GM04503 (cell line): ENCODE results near the gene APBB1IP.

Source experiments
- DNase-seq: peaks from one replicate; pipeline ENCODE4 v3.0.0-alpha.2; 2012; ENCODE audit warnings: low read depth

APBB1IP gene

DNA sequence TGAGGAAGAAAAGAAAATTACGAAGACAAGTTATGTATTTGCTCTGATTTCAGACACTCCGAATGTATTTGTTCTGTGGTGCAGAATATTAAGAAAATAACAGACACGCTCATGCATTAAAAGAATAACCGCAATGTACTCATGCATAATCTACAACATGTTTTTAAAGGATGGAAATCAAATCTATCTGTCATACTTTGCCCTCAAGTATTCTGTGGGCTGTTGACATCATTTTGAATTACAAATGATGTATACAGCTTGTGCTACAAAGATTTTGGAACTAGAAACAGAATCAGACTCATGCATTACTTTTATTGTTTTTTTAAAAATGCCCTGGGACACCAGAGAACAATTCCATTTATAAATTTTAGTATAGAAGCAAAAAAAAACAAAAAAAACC is 69.9 kb downstream of the APBB1IP start:
- DNase-seq, result no peak

DNA sequence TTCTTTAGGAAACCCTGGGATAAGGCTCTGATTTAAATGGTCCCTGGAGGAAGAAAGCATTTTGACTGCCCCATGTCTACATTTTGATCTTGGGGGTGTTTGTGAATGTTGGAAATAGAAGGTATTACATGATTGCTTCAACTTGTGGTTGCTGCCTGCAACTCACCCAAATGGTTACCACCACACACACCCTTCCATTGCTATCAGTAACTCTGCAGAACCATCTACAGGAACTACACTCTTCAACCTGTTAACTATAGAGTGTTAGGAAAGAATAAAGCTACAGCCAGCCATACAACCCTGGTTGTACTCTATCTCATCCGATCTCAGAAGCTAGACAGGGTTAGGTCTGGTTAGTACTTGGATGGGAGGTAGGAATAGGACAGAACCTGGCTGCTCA is 71.2 kb downstream of the APBB1IP start:
- DNase-seq, result no peak

DNA sequence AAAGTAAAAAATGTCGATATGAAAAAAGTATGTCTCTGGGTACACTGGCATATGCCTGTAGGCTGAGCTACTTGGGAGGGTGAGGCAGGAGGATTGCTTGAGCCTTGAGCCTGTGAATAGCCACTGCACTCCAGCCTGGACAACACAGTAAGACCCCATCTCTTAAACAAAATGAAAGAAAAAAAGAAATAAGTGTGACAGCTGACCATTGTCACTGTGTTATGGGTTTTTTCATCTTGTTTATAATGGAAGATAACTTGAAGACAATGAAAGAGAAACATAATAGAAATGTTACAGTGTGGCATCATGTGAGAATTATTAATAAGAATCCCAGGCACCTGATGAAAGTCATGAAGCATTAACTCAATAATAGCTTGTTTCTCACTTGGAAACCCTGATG is 75.0 kb downstream of the APBB1IP start:
- no peak for DNase-seq

DNA sequence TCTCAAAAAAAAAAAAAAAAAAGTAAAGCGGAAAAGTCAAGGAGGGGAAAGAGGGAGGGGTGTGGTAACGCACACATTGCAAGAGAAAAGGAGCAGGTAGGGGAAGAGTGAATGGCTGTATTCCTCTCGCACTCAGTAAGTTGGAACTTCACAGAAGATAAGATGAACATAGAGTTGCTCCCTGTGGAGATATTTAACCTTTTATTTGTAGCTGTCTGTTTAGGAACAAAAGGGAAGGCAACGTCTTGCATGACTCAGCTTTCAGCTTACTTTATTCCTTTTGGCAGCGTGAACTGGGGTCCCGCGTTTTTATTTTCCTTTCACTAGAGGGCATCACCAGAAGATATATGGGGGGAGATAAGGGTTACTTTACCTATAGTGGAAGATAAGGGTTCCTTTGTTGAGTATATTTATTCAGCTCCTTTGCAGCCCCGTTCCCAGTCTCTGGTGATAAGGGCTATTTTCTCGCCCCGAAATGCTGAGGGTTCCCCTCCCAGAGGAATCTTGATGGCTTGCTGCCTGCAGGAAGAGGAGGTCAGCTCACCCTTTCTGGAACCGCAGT is 78.5 kb downstream of the APBB1IP start:
- DNase-seq, result no peak

DNA sequence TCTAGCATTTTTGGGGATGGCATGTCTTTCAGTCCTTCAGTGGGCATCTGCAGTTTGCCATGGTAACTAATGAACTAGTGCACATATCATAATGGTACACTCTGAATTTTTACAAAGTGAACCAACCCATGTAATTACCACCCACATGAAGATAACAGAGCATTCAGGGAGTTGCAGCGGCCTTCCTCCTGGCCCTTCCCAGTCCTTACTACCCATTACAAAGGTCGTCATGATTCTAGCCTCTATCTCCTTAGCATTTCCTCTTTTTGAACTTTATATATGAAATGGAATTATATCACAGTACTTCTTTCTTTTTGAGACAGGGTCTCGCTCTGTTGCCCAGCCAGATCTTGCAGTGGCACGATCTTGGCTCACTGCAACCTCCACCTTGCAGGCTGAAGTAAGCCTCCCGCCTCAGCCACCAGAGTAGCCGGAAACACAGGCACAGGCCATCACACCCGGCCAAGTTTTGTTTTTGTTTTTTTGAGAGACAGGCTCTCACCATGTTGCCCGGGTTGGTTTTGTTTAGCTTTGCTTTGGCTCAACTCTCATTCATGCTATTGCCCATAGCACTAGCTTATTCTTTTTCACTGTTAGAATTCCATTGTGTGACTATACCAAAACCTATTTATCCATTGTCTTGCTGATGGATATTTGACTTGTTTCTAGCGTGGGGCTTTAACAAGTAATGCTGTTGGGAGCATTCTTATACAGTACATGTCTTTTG is 79.2 kb downstream of the APBB1IP start:
- DNase-seq, result no peak

DNA sequence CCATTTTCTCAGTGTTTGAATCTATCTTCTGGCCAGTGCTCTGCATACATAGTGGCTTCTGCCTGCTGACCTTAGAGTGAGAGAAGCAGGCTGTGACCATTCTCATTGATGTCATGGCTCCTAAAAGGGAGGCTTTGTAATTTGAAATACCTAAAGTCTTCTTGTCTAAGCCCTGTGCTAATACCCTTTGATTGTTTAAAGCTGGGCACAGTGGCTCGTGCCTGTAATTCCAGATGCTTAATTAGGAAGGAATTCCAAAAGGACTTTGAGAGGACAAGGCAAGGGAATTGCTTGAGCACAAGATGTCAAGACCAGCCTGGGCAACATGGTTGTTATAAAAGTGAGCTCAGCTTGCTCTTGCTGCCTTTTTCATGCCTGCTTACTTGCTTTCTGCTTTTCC is 81.7 kb downstream of the APBB1IP start:
- DNase-seq, result no peak

DNA sequence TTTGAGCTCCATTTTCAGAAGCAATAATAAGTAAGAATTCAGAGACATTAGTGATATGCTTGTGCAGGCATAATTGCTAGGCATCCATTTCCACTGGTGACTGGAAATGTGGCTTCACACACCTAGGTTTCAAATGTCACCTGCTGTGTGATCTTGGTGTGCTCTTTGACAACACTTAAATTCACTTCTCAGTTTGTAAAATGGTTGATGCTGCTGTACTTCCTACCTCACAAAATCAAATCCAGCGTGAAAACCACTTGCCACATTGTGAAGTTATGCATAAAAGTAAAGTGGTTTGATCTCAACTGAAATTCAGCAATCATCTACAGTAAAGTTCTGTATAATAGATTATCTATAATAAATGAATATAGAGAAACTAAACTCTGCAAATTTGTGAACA is 82.4 kb downstream of the APBB1IP start:
- no peak for DNase-seq

DNA sequence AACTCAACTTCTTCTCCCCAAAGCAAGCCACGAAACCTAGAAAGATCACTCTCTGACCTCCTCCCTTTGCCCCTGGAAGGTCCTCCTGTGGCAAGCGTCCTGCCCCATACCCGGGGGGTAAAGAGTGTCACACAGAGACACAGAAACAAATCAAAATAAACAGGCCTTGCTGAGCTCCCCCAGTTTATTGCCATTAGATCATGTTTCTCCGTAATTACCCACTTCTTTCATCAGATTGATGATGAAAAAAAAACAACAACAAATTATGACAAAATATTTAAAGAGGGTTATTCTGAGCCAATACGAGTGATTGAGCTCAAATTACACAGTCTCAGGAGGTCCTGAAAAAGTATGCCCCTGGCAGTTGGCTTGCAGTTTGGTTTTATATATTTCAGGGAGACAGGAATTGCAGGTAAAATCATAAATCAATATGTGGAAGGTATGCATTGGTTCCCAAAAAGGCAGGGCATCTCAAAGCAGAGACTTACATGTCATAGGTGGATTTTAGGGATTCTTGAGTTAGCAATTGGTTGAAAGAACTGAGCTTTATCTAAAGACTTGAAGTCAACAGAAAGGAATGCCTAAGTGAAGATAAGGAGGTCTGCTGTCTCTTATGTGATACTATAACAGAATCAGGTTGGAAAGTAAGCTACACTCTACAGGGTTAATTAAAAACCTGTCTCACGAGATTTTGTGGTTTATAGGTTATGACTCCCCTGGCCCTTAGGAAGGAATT is 86.2 kb downstream of the APBB1IP start:
- DNase-seq, result no peak

DNA sequence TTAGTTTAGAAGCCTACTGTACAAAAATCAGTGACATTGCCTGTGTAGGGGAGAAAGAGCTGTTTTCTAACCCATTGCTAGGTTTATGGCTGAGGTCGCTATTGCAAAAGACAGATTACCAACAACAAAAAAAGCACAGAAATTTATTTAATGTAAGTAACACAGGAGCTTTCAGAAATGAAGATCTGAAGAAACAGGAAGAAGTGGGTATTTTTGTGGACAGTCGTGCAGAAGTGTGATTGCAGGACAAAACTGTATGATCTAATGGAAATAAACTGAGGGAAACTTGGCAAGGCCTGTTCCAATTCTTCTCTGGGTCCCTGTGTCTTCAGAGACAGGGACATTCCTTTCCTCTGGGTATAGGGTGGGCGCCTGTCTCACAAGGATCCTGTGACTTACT is 87.4 kb downstream of the APBB1IP start:
- DNase-seq, result no peak

DNA sequence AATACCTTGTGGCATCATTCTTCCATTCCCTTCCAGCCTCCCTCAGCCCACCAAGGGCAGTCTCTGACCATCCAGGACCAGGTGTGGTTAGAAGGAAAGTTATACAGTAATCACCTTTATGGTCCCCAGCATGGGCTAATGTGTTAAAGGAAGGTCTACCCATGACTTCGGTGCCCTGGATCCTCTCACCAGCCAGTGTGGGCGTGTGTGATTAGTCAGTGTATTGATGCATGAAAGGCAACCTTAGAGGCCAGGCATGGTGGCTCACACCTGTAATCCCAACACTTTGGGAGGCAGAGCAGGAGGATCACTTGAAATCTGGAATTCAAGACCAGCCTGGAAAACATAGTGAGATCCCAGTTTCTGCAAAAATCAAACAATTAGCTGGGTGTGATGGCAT is 88.9 kb downstream of the APBB1IP start:
- no peak for DNase-seq

DNA sequence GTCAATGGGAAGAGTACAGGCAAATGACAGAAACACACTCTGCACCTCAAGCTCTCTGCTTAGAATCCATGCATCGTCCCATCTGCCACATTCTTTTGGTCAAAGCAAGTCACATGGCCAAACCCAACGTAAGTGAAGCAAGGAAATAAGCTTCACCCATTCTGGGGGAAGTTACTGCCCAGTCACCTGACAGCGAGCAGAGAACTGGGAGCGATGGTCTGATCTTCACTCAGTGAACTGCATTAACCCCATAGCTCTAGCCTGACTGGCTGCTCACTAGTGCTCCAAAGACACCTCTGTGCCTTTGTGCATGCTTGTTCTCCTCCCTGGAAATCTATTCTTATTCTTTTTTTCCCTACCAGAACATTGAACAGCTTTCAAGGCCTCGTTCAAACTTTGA is 89.9 kb downstream of the APBB1IP start:
- no peak for DNase-seq

DNA sequence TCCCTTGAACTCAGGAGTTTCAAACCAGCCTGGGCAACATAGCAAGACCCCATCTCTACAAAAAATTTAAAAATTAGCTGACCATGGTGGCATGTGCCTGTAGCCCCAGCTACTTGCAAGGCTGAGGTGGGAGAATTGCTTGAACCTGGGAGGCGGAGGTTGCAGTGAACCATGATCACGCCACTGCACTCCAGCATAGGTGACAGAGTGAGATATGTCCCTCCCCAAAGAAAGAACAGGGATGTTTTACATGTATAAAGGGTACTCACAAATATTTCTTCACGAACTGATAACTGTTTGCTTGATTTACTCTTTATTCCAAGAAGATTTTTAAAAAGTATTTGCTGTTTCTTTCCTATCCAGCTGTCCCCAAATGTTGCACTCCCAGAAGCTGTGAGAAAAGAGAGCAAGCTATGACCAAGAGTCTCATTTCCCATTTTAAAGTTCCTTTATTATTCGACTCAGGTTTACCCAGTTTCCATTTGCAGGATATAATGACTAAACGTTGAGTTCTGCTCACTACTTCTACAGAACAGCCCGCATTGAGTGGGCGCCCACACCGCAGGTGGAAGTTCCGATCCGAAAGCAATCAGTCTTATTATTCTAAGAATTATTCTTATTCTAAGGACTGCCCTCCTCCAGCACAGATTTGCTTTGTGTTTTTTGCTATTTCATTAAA is 90.7 kb downstream of the APBB1IP start:
- no peak for DNase-seq

DNA sequence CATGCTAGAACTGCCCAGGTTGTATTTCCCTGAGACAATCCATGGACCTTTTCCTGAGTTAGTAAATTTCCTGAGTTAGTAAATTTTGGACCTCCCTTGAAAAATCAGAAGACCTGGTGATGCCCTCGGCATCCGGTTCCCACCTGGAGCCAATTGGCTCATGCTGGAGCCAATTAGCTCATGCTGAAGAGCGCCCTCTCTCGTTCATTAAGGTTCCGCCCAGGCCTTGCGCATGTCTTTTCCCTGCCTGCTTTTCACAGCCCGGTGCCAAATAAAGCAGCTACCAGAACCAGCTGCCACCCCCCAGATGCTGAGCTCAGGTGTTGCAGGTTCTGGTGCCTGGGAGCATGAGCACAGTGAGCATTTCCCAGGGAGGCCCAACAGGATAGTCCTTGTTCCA is 96.2 kb downstream of the APBB1IP start:
- no peak for DNase-seq

DNA sequence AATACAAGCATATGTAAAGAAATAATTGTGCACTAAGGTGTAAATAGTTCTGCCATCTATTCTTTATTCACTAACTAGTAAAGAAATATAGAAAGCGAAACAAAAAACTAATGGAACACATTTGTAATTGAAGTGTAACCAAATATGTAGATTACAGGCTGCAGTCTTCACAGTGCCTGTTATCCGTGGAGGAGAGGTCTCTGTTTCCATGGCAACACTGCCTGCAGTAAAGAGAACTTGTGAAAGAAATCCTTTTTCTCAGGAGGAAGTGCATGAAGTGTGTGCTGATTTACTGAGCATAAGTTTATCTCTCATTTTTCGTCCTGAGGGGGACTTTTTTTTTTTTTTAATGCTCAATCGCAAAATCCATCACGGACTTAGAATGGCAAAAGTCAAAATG is 102.5 kb downstream of the APBB1IP start:
- no peak for DNase-seq

DNA sequence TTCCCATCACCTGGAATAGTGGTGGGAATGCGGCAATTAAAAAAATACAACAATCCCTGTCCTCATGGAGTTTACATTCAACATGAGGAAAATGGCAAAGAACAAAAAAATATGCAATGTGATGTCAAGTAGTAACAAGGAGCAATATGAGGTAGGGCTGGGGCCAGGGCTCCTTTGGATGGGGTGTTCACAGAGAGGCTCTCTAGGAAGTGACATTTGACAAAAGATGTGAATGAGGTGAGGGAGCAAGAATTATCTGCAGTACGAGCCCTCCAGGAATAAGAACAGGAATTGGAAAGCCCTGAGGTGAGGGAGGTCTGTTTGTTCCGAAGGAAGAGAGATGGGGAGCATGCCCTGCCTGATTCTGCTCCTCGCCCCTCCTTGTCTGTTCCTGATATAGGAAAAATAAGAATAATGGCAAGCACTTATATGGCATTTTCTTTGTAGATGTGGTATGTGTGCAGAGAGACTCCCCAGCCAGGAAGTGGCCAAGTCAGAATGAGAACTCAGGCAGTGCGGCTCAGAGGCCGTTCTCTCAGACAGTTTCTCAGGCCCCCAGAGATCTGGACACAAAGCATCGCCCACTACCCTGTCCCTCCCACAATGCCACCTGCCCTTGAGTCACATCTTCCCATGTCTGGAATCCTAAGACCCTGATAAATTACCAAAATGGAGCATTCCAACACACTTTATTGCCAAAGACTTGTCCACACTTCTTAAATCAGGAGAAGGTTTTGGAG is 105.6 kb downstream of the APBB1IP start:
- DNase-seq, result no peak

DNA sequence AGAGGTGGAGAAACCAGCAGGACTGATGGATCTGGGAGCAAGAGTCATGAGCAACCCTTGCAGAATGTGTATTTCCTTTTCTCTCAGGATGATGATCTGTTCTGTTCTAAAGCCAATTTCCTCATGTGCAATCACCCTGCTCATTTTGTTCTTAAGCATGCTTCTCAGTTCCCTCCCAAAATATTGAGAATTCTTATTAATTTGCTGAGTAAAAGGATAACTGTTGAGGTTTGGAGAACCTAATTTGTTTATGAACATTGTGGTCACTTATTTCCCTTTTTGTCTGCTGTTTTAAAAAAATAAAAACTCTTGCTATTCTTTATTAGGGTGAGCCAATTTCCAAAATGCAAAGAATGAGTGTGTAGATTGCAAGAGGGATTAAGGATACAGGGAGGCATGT is 106.8 kb downstream of the APBB1IP start:
- DNase-seq, result no peak

DNA sequence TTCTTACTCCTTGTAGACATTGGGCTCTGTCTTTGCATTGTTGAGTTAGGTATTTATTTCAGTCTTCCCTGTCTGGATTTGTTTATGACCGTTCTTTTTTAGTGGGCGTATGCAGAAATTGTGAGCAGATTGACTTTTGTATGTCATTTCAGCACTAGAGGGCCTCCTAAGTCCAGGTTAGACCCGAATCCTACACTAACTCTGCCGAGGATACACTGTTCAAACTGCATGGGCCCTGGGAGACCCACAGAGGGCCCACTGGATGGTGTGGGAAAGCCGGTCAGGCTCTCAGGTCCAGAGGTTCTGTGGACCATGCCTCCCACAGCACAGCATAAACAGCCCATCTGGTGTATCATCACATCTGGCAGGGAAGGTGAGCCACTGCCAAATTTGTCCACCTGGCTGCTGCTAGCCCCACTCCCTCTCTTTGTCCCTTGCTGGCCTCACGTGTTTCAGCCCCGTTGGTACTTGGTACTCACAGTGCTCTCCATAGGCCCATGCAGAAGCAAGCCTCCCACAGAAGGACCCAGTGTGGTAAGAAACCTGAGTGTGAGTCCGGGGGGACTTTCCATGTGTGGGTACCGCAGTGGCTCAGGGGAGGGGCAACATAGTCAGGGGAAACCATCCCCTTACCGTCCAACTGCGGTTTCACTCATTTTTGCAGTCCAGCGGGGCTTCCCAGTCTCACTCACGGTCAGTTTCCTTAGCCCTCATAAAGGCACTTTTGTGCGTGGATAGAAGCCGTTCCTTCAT is 112.8 kb downstream of the APBB1IP start:
- no peak for DNase-seq

DNA sequence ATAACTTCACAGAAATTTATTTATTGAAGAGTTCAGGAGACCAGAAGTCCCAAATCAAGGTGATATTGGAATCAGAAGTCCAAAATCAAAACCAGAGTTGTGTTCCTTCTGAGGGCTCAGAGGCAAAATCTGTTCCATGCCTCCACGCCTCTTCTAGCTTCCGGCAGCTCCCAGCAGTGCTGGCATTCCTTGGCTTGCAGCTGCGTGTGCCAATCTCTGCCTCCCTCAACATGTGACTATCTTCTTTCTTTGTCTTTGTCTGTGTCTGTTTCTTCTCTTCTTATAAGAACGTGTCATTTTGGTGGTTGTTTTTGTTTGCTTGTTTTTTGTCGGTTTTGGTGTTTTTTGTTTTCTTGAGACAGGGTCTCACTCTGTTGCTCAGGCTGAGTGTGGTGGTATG is 116.1 kb downstream of the APBB1IP start:
- no peak for DNase-seq

DNA sequence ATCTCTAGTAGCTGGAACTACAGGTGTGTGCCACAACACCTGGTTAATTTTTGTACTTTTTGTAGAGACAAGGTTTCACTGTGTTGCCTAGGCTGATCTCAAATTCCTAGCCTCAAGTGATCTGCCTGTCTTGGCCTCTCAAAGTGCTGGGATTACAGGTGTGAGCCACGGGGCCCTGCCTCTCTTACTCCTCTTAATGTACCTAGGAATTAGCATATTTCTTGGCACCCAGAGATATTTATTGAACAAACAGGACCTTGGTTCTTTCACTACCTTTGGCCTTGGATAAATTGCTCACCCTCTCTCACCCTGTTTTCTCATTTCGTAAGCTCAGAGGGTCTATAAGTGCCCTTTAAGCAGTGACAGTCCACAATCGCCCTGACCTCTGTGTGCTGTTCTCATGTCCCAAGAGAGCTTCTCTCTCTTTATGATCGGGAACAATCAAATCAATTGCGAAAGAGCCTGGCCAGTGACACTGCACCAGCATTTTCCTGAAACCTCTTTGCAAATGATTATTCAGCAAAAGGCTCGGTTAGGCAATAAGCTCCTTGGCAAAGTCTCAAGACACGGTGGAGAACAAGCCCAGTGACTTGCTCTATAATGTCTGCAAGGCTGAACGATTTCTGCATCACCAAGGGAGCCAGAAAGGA is 117.7 kb downstream of the APBB1IP start:
- DNase-seq, result peak; percentile 34

DNA sequence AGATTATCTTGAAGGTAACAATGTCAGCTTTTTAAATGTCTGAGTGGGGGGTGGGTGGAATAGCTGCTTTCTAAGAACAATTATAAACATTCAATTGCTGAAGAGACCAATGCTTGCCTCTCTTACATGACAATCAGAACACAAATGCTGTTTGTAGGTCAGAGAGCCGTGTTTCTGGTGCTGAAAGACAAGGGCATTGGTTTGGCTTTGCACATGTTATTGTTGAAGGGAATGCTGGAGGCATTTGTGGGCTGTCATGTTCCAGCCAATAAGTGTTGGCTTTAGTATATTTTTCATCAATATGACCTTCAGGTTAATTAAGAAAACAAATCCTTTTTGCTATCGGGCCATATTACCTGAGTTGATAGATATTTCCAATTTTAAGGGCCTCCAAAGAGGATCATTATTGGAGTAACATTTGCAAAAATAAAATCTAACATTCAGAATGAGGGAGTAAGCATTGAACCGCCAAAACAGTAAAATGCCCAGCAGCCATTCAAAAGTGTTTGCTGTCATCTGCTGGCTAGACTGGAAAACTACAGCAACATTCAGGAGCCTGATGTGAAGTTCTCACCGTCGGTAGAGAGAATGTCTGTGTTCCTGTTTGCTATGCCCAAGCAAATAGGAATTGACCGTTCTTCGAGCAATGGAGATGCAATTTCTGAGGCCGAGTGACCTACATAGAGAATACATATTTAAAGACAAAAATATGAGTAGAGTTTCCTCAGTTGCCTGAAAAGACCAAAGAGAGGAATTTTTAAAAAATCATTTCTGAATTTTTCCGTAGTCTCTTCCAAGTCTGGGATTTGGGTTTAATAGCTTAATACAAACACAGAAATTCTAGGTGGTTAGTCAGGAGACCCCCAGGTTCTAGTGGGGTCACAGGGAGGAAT is 118.9 kb downstream of the APBB1IP start:
- DNase-seq, result no peak
